HG02885 (cell line): ENCODE measurements around the gene DHX57.

Experiments
- ATAC-seq: cut with Tn5 transposase; IDR thresholded peaks from one replicate; pipeline ENCODE4 v1.9.1; 2021; ENCODE audit warnings: mild to moderate bottlenecking; ENCODE audit not compliant: unreplicated experiment, poor library complexity

DHX57 gene, protein sequence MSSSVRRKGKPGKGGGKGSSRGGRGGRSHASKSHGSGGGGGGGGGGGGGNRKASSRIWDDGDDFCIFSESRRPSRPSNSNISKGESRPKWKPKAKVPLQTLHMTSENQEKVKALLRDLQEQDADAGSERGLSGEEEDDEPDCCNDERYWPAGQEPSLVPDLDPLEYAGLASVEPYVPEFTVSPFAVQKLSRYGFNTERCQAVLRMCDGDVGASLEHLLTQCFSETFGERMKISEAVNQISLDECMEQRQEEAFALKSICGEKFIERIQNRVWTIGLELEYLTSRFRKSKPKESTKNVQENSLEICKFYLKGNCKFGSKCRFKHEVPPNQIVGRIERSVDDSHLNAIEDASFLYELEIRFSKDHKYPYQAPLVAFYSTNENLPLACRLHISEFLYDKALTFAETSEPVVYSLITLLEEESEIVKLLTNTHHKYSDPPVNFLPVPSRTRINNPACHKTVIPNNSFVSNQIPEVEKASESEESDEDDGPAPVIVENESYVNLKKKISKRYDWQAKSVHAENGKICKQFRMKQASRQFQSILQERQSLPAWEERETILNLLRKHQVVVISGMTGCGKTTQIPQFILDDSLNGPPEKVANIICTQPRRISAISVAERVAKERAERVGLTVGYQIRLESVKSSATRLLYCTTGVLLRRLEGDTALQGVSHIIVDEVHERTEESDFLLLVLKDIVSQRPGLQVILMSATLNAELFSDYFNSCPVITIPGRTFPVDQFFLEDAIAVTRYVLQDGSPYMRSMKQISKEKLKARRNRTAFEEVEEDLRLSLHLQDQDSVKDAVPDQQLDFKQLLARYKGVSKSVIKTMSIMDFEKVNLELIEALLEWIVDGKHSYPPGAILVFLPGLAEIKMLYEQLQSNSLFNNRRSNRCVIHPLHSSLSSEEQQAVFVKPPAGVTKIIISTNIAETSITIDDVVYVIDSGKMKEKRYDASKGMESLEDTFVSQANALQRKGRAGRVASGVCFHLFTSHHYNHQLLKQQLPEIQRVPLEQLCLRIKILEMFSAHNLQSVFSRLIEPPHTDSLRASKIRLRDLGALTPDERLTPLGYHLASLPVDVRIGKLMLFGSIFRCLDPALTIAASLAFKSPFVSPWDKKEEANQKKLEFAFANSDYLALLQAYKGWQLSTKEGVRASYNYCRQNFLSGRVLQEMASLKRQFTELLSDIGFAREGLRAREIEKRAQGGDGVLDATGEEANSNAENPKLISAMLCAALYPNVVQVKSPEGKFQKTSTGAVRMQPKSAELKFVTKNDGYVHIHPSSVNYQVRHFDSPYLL (N-terminal part only)

DNA sequence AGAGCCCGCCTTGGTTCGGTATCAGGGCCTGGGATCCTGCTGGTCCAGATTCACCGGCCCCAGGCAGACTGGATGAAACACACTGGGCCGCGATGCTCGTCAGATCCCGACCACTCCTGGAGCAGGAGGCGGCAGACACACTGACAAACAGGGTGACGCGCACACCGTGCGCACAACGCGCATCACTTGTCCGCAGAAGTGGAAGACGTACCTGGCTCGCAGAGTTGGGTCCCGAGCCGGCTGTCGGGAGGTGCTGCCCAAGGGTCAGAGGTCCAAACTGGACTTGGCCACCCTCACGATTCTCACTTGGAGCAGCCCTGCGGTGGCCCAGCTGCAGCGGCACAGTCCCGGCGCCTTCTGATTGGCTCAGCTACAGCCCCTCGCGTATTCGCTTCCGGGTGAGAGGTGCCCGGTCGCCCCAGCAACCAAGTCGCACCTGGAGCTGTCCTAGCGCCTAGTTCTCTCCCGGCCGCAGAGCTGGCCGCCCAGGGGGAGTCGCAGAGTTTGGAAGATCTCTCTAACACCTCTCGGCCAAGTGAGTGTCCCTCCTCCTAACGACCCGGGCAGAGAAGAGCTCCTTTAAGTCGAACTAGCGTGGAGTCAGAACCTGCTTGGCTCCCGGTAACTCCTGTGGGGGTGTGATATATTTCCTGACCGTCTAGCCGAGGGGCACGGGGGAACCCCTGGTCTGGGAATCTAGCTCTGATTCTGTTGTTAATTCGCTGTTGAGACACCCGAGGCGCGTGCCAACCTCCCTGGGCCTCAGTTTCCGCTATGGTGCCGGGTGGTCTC is at the start of gene DHX57, which contains the start of gene MORN2:
DHX57 (minus strand) TSS at position 359 of the 792 bp plus-strand sequence. CDS start 7,529 bp downstream, outside the sequence.
MORN2 (plus strand) TSS at position 401 of the 792 bp plus-strand sequence.
- peak; percentile 100 for ATAC-seq

DNA sequence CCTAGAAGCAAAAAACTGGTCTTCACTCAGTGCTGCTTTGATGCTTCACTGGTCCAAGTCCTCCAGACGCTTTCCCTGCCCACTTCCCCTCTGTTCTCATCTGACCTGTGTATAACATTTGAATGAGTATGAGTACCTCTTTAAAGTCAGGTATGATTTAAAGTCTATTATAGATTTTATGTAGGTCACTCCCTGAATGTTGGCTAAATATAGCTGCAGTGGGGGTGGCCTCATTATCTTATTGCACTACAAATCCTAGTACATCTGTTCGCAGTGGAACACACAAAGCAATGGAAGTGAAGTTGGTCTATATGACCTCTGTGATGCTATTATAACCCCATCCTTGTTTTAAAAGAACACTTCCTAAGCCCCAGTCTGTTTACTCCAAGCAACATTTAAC is 47.2 kb upstream of the DHX57 start:
- no peak for ATAC-seq

DNA sequence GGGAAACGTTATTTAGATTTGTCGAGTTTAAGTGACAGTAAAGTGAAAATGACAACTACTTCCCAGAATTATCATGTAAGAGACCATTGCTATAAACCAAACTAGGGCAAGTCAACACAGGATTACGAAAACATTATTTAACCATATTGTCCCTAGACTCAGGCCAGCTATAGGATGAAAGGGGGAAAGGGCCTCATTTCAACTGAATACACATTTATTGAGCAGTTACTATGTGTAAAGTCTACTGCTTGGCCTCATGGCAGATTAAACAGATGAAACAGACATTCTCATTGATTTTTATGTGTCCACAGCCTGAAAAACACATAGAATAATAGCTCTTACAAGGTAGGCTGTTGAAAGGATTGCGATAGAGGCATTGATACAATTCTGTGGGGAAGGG is 46.7 kb upstream of the DHX57 start:
- no peak for ATAC-seq

DNA sequence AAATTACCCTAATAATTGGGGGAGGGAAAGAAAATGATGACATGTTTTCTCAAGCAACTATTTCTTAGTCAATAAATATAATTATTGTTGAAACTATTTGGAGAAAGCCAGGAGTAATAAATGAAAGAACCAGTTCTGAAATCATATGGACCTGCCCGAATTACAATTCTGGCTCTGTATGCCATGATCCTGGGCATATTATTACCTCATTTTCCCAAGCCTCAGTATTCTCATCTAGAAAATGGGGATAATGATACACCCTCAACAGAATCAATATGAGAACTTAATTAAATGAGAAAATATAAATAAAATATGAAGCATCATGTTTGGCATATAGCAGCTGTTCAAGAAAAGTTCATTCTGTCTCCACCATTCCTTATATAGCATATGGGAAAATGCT is 36.9 kb upstream of the DHX57 start:
- no peak for ATAC-seq

DNA sequence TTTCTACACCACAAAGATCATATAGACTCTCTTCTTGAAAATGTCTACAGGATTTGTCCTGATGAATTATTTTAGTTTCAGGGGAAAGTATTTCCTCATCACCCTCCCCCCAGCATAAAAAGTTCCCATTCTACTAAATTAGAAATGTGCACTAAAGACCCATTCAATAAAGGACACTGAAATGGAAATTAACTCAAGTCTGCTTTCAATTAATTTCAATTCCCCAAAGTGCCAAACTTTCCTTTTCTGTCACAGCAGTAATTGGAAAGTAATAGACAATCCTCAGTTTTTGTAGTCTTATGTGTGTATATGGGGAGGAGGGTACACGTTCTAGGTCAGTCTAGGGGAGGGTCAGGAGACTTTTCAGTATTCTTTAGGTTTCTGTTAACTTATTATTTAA is 35.5 kb upstream of the DHX57 start:
- ATAC-seq = no peak

DNA sequence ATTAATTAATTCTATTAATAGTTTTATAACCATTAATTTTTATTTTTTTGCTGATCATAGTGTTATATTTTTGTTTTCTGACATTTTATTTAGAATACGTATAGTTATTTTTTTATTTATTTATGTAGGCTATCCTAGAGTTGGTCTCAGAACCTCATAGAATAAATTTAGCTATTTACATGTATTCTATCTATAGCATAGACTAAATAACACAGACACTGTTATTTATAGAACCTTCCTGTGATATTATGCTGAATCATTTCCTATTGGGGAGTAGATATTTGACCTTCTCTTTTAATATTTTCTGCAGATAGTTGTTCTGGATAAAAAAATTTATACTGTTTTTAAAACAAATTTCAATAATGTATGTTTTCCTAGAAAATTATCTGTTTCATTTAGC is 34.1 kb upstream of the DHX57 start:
- no peak for ATAC-seq

DNA sequence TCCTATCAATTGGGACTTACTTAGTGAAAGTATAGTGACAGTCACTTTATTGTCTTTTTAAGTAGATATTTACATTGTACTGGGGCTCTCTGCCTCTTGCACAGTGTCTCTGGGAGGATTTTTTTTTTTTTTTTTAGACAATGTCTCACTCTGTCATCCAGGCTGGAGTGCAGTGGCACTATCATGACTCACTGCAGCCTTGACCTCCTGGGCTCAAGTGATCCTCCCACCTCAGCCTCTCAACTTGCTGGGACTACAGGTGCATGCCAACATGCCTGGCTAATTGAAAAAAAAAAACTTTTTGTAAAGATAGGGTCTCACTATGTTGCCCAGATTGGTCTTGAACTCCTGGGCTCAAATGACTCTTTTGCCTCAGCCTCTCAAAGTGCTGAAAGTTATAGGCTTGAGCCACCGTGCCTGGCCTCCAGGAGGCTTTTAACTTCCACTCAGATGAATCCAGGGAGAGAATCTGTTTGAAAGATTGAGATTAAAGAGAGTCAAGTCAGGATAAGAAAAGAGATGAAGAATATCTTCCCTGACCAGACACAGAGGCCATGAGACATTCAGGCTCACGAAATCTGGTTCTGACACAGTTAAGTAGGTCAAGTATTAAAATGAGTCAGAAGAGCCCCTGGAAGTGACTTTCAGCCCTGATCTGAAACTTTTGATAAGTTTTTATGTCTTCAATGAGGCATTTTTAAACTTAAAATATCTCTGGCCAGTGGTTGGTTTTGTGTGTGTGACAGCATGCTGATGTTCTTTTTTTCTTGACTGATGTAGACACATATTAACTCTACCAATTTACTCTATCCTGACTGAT is 32.2 kb upstream of the DHX57 start:
- ATAC-seq = peak; percentile 94

DNA sequence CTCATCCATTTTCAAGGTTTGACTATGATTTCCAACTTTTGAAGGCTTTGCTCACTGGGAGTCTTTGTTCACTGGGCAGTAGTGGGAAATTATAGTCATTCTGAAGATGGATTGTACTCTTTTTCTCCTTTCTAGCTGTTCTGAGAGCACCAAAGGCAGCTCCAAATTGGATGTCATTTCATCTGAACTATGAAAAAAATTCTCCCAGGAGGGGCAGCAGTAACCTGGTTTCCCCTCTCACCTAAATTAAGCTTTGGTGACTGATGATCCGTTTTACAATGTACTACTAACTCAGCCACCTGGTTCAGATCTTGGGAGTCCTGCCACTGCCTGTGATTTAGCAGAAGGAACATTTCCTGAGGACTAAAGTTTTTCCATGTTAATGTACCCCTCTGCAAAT is 31.5 kb upstream of the DHX57 start:
- ATAC-seq = no peak

DNA sequence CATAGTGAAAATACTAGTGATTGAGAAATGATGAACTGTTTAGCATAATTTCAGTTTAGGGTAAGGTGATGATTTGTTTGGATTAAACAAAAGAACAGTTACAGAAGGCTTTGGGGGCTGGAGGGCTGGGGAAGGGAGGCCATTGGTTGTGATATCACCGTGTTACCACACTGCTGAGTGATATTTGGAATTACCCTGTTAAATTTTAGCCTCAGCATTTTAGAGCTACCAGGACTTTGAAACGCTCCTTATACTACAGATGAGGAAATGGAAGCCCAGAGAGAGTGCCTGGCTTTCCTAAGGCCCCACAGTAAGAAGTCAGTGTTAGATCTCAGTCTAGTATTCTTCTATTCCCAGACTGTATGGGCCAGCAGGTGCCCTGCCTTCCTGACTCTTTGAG is 29.5 kb upstream of the DHX57 start:
- no peak for ATAC-seq

DNA sequence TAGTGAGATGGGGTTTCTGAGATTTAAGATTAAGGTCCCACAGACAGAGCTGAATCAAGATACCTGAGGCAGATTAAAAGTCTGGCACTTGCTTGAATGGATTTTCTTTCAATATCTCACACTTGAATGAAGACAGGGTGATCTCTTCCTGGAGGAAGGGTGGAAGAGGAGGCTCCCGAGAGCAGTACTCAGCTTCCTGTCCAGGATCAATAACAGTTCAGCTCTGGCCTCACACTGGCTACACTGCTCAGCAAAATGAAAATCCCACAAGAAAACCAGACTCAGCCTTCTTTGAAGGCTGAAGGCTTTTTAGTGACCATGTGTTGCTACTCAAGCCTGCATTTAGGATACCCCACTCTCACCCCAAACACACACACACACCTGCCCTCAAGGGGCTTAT is 25.0 kb upstream of the DHX57 start:
- ATAC-seq = no peak

DNA sequence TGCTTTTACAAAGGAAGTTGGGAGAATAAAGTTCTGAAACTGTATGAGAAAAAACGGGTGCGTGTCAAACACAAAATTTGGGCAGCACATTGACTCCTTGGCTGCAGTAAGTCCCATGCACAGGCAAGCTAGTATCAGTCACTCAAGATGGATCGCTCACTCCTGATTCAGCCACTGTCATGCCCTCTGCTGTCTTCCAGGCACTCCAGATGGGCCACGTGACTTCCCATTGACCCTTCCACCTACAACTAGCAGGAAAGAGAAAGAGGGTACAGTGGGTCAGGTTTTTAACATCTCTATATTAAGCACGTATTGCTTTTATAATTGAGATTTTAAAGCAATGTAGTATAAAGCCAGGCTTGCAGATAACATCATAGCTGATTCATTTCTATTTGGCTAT is 22.5 kb upstream of the DHX57 start:
- ATAC-seq = no peak

DNA sequence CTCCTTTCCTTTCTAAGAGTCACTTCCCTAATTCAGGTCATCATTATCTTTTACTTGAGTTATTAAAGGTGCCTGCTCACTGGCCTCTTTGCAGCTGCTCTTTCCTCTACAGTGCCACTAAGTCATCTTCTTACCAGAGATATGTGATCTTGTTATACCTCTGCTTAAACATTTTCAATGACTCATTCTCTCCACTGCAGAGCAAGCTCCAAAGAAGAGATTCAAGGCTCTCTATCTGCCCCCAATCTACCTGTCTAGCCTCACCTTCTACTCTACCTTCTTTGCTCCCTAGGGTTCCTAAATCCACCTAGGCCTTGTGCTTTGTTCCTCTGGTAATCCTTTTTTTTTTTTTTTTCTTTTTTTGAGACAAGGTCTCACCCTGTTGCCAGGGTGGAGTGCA is 17.1 kb upstream of the DHX57 start:
- ATAC-seq = no peak

DNA sequence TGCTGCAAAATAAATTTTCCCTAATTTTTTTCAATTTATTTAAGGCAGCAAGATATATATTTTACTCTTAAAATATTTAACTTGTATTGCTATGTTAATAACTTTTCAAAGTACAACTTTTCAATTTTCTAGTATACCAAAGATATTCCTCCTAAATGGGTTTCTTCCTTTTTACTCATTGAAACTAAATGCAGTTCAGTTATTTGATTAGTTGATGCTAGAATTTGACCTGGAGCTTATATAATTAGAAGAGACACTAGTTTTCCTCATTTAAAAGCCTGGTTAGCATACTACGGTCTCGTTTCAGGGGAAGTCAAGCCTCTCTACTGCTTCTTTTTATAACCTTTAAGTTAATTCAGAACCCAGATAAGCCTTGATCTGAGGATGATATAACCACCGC is 13.8 kb upstream of the DHX57 start, which contains the start of gene ARHGEF33:
ARHGEF33 (plus strand) TSS at position 301 of the 400 bp plus-strand sequence. CDS start 29,573 bp downstream, outside the sequence.
- no peak for ATAC-seq

DNA sequence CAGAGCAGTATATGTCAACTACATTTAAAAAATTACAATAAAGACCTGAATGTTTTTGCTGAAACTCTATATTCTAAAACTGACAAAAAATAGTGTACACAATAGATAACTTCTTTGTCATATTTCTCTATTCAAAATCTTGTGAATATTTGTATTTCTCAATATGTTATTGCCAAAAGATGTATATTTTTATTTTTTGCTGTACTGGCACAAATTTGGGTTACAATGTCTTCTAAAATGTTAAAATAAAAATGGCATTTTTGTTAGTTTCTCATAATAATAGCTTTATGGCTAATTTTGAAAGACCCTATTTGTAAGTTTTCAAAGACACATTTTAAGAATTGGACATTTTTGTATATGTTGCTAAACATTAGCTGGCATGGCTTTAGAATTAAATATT is 13.3 kb upstream of the DHX57 start:
- no peak for ATAC-seq

DNA sequence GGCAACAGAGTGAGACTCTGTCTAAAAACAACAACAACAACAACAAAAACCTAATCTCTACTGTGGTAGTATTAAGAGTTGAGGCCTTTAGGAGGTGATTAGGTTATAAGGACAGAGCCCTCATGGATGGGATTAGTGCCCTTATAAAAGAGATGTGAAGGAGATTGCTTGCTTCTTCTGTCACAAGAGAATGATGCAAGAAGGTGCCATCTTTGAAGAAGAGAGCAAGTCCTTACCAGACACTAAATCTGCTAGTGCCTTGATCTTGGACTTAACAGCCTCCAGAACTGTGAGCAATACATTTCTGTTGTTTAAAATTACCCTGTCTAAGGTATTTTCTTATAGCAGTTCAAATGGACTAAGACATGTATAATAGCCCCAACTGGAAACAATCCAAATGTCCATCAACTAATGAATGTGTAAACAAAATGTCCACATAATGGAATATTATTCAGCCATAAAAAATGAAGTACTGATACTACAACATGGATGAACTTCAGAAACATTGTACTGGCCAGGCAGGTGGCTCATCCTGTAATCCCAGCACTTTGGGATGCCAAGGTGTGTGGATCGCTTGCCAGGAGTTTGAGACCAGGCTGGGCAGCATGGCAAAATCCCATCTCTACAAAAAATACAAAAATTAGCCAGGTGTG is 12.3 kb upstream of the DHX57 start:
- no peak for ATAC-seq

DNA sequence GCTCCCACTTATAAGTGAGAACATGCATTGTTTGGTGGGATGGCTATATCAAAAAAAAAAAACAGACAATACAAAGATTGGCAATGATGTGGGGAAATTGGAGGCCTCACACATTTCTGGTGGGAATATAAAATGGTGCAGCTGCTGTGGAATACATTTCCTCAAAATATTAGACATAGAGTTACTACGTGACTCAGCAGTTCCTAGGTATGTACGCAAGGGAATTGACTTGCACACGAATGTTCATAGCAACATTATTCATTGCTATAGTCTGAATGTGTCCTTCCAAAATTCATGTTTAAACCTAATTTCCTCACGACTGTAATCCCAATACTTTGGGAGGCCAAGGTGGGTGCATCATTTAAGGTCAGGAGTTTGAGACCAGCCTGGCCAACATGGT is 11.6 kb upstream of the DHX57 start:
- no peak for ATAC-seq

DNA sequence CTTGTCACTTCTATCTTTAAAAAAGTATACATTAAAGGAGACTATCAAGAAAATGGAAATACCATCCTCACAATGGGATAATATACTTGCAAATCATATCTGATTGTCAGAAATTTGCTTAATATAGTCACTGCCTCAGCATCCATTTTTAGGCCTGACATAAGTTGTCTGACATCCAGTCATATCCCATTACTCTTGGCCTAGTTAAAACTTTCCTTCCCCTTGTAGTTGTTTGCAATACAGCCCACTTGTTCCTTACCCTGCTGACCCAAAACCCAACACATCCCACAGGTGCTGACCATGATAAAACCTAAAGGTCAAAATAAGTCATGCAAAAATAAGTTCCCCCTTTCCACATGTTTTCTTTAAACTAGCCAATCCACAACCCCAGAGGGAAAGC is 10.3 kb upstream of the DHX57 start:
- ATAC-seq = no peak

DNA sequence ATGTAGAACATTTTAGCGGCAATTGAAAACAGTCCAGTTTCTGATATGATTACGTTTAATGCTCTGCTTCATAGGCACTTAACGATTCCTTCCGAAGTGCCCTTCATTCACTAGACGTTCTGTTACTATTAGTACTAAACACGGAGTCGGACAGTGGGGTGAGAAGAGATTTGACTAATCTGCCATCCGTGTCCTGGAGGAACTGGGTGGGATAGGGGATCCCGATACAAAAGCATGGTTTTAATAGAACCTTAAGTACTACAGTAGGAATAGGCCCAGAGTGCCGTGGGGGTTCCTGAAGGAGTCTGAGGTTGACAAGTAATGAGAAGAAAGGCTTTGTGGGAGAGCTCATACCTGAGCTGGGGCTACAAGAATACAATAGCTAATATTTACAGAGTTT is 673 bp upstream of the DHX57 start:
- ATAC-seq = no peak
